Mesendoderm (in vitro differentiated cells): ENCODE results near the gene TMEM89.

ENCODE experiments used
- DNase-seq: peaks from one replicate; pipeline ENCODE4 v3.0.0; 2013
- H2AK5ac ChIP-seq: 2 replicates; pipeline ENCODE4 v1.6.1; 2013; ENCODE audit warnings: low read length, inconsistent platforms
- H2BK120ac ChIP-seq: 2 replicates; pipeline ENCODE4 v1.6.1; 2013; ENCODE audit warnings: low read depth, mild to moderate bottlenecking, low read length, moderate library complexity, mixed read lengths
- H2BK15ac ChIP-seq: replicated peaks from 2 replicates; pipeline ENCODE4 v1.6.1; 2013; ENCODE audit warnings: low read depth, mild to moderate bottlenecking, moderate library complexity
- H2BK5ac ChIP-seq: 2 replicates; pipeline ENCODE4 v1.6.1; 2013; ENCODE audit warnings: low read length, inconsistent platforms
- H3K18ac ChIP-seq: 2 replicates; pipeline ENCODE4 v1.6.1; 2013; ENCODE audit warnings: mild to moderate bottlenecking, low read length, mixed read lengths
- H3K23ac ChIP-seq: one replicate; pipeline ENCODE4 v1.6.1; 2013; ENCODE audit warnings: low read length
- H3K27ac ChIP-seq: 2 replicates; pipeline ENCODE4 v1.5.1; 2013; ENCODE audit warnings: low read depth, mild to moderate bottlenecking, inconsistent platforms, low read length, moderate library complexity
- H3K27me3 ChIP-seq: 2 replicates; pipeline ENCODE4 v1.6.1; 2013; ENCODE audit warnings: low read length, control low read depth, mild to moderate bottlenecking, inconsistent platforms; ENCODE audit not compliant: insufficient read depth, poor library complexity
- H3K36me3 ChIP-seq: 2 replicates; pipeline ENCODE4 v1.6.1; 2013; ENCODE audit warnings: low read length, inconsistent platforms; ENCODE audit not compliant: control insufficient read depth, insufficient read depth
- H3K4ac ChIP-seq: one replicate; pipeline ENCODE4 v1.6.1; 2013; ENCODE audit warnings: low read depth, mild to moderate bottlenecking, low read length, moderate library complexity
- H3K4me1 ChIP-seq: 2 replicates; pipeline ENCODE4 v1.6.1; 2013; ENCODE audit warnings: low read depth, low read length, inconsistent platforms; ENCODE audit not compliant: control insufficient read depth
- H3K4me2 ChIP-seq: 2 replicates; pipeline ENCODE4 v1.6.1; 2013; ENCODE audit warnings: low read length
- H3K4me3 ChIP-seq: 2 replicates; pipeline ENCODE4 v1.5.1; 2013; ENCODE audit warnings: mild to moderate bottlenecking, low read length
- H3K56ac ChIP-seq: one replicate; pipeline ENCODE4 v1.6.1; 2013; ENCODE audit warnings: low read length
- H3K79me1 ChIP-seq: 2 replicates; pipeline ENCODE4 v1.6.1; 2013; ENCODE audit warnings: low read length, inconsistent platforms
- H3K79me2 ChIP-seq: 2 replicates; pipeline ENCODE4 v1.6.1; 2013; ENCODE audit warnings: mild to moderate bottlenecking, low read length; ENCODE audit not compliant: control insufficient read depth, insufficient read depth
- H3K9ac ChIP-seq: 2 replicates; pipeline ENCODE4 v1.6.1; 2013; ENCODE audit warnings: low read length, inconsistent platforms
- H4K5ac ChIP-seq: one replicate; pipeline ENCODE4 v1.6.1; 2013; ENCODE audit warnings: low read length
- H4K8ac ChIP-seq: one replicate; pipeline ENCODE4 v1.6.1; 2013; ENCODE audit warnings: low read depth, mild to moderate bottlenecking, control low read depth, low read length, moderate library complexity
- WGBS: extraction: QIAGEN DNeasy Blood & Tissue Kit; methylation state at CpG from one replicate; pipeline ENCODE4 v1.1.7; 2013; ENCODE audit warnings: low lambda C conversion rate, missing lambda C conversion rate; ENCODE audit not compliant: insufficient coverage; ENCODE audit errors: extremely low coverage; 5-methylcytosine and 5-hydroxymethylcytosine counted together

TMEM89 gene

DNA sequence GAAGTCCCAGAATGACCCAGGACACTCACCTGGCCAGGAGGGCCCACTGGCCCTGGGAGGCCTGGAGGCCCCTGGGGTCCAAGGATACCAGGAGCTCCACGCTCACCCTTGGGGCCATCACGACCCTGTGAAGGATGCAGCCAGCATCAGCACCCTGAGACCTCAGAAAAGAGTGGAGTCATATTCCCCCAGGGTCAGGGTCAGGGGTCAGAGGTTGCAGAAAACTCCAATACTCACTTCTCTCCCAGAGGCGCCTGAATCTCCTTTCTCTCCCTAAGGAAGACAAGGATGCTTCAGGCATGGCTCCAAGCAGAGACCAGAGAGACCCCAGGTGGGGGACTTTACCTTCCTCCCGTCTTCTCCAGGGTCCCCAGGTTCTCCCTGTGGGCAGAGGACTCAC, 44.9 kb downstream of the TMEM89 start:
- Histone ChIP-seq H3K4me1 (no peaks in the 10 kb centered on the region), H3K18ac (no peak overlapping the region), H2BK120ac (no peak overlapping the region), H3K4ac (no peak overlapping the region), H3K79me2 (no peaks in the 10 kb centered on the region), H3K23ac (no peak overlapping the region), H3K4me3 (no peak overlapping the region), H3K56ac (no peak overlapping the region), H3K36me3 (peaks cover 5% of the 10 kb centered on the region), H3K27ac (no peak overlapping the region), H2BK5ac (no peak overlapping the region), H2AK5ac (no peak overlapping the region), H3K27me3 (no peaks in the 10 kb centered on the region), H2BK15ac (no peak overlapping the region), H3K79me1 (no peaks in the 10 kb centered on the region), H4K8ac (no peak overlapping the region), H3K9ac (no peak overlapping the region), H3K4me2 (no peak overlapping the region), H4K5ac (no peak overlapping the region)
- DNase-seq, result no peak
- WGBS, result no CpG with 5 or more reads among the region's 4 CpGs

GRCh38 chr3:48575366-48575765, 46.2 kb downstream of the TMEM89 start:
- DNase-seq, result no peak
- H3K27ac ChIP-seq, result no peak overlapping the region
- no peaks in the 10 kb centered on the region for H3K79me1 ChIP-seq
- H3K36me3 ChIP-seq, result peaks cover 5% of the 10 kb centered on the region
- H3K23ac ChIP-seq, result no peak overlapping the region
- no CpG with 5 or more reads among the region's 17 CpGs for WGBS
- no peak overlapping the region for H3K4ac ChIP-seq
- no peaks in the 10 kb centered on the region for H3K4me1 ChIP-seq
- H3K79me2 ChIP-seq, result no peaks in the 10 kb centered on the region
- no peak overlapping the region for H4K8ac ChIP-seq
- H2BK120ac ChIP-seq, result no peak overlapping the region
- no peak overlapping the region for H2BK15ac ChIP-seq
- H3K56ac ChIP-seq, result no peak overlapping the region
- H3K4me3 ChIP-seq, result no peak overlapping the region
- H3K27me3 ChIP-seq, result no peaks in the 10 kb centered on the region
- no peak overlapping the region for H3K18ac ChIP-seq
- H4K5ac ChIP-seq, result no peak overlapping the region
- H3K4me2 ChIP-seq, result no peak overlapping the region
- H2BK5ac ChIP-seq, result no peak overlapping the region
- H2AK5ac ChIP-seq, result no peak overlapping the region
- no peak overlapping the region for H3K9ac ChIP-seq

GRCh38 chr3:48573973-48574585, 47.5 kb downstream of the TMEM89 start:
- no peak overlapping the region for H3K27ac ChIP-seq
- H3K27me3 ChIP-seq, result no peaks in the 10 kb centered on the region
- no peak overlapping the region for H3K4me3 ChIP-seq

DNA sequence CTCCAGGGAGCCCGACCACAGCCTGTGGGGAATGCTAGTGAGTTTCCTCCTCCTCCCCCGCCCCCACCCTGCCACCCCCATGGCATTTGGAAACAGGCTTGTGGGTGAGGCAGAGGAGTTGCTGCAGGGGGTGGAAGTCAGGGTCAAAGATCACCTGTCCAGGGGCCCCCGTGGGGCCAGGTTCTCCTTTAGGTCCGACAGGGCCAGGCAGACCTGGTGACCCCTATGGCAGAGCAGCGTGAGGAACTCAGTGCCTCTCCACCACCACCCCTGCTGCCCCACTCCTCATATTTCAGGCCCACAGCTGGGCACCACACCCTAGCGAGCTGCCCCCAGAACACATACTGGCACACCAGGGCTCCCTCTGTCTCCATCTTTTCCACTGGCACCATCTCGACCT, 49.1 kb downstream of the TMEM89 start:
- H2BK5ac ChIP-seq, result no peak overlapping the region
- H3K79me2 ChIP-seq, result no peaks in the 10 kb centered on the region
- H2BK15ac ChIP-seq, result no peak overlapping the region
- H3K4me2 ChIP-seq, result no peak overlapping the region
- H3K23ac ChIP-seq, result no peak overlapping the region
- H2AK5ac ChIP-seq, result no peak overlapping the region
- no peaks in the 10 kb centered on the region for H3K27me3 ChIP-seq
- no peaks in the 10 kb centered on the region for H3K4me1 ChIP-seq
- H3K79me1 ChIP-seq, result no peaks in the 10 kb centered on the region
- no peak overlapping the region for H3K9ac ChIP-seq
- H3K27ac ChIP-seq, result no peak overlapping the region
- DNase-seq, result no peak
- no peak overlapping the region for H4K8ac ChIP-seq
- WGBS, result no CpG with 5 or more reads among the region's 7 CpGs
- peaks cover 5% of the 10 kb centered on the region for H3K36me3 ChIP-seq
- H3K18ac ChIP-seq, result no peak overlapping the region
- H3K4ac ChIP-seq, result no peak overlapping the region
- no peak overlapping the region for H2BK120ac ChIP-seq
- H3K4me3 ChIP-seq, result no peak overlapping the region
- no peak overlapping the region for H3K56ac ChIP-seq
- H4K5ac ChIP-seq, result no peak overlapping the region

More at GRCh38 chr3:48573973-48574585, 47.5 kb downstream of the TMEM89 start:
- H2BK15ac ChIP-seq, result no peak overlapping the region
- no peak overlapping the region for H3K23ac ChIP-seq
- H3K4me1 ChIP-seq, result no peaks in the 10 kb centered on the region
- H2AK5ac ChIP-seq, result no peak overlapping the region
- H3K79me2 ChIP-seq, result no peaks in the 10 kb centered on the region
- H4K5ac ChIP-seq, result no peak overlapping the region
- H3K79me1 ChIP-seq, result no peaks in the 10 kb centered on the region
- no peak overlapping the region for H2BK5ac ChIP-seq
- no peak overlapping the region for H4K8ac ChIP-seq
- DNase-seq, result no peak
- WGBS, result no CpG with 5 or more reads among the region's 10 CpGs
- H3K9ac ChIP-seq, result no peak overlapping the region
- H3K36me3 ChIP-seq, result peaks cover 5% of the 10 kb centered on the region
- no peak overlapping the region for H3K18ac ChIP-seq
- no peak overlapping the region for H3K56ac ChIP-seq
- H2BK120ac ChIP-seq, result no peak overlapping the region
- no peak overlapping the region for H3K4me2 ChIP-seq
- H3K4ac ChIP-seq, result no peak overlapping the region

DNA sequence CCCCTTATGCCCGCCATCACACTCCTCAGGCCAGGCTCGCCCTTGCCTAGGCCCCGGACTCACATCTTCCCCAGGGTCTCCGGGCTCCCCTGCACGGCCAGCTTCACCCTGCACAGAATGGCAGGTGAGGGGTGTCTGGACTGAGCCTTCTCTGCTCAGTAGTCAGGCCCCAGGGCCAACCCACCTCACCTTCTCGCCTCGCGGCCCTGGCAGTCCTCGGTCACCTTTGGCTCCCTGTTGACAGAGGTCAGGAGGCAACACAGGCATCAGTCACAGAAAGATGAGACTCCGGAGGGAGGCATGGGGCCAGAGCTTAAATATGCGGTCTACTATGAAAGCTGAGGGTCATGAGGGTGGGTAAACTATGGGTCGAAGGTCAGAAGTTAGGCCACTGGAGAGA, 49.6 kb downstream of the TMEM89 start:
- Histone ChIP-seq H3K79me2 (no peaks in the 10 kb centered on the region), H3K4me3 (no peak overlapping the region), H3K27me3 (no peaks in the 10 kb centered on the region), H3K27ac (no peak overlapping the region), H3K4ac (no peak overlapping the region), H4K8ac (no peak overlapping the region), H3K18ac (no peak overlapping the region), H2BK5ac (no peak overlapping the region), H4K5ac (no peak overlapping the region), H3K36me3 (no peaks in the 10 kb centered on the region), H2BK120ac (no peak overlapping the region), H3K4me1 (no peaks in the 10 kb centered on the region), H2BK15ac (no peak overlapping the region), H3K4me2 (no peak overlapping the region), H2AK5ac (no peak overlapping the region), H3K23ac (no peak overlapping the region), H3K9ac (no peak overlapping the region), H3K79me1 (no peaks in the 10 kb centered on the region), H3K56ac (no peak overlapping the region)
- WGBS, result no CpG with 5 or more reads among the region's 12 CpGs
- no peak for DNase-seq
